Right atrium auricular region (tissue), 2 donors: ENCODE data around the gene MYZAP. TPM values are rescaled to one million over a fixed set of nuclear protein-coding genes. Genes with fewer than 3 reads are reported as not detected.

Experiments
- DNase-seq: peaks from one replicate; pipeline ENCODE4 v3.0.0-alpha.2; 2019; ENCODE audit warnings: low spot score
- H3K27ac ChIP-seq, 2 donors: fragments of 200-600 bp; sonication (generic); 1 replicate in 1 of 2; 2 replicates in 1 of 2; pipeline ENCODE4 v1.5.1; 2016 to 2019
- H3K27me3 ChIP-seq, 2 donors: fragments of 200-600 bp; sonication (generic); one replicate each; pipeline versions ENCODE4 v1.5.1 to v1.6.0; 2017 to 2019
- H3K36me3 ChIP-seq: fragments of 200-600 bp; sonication (generic); one replicate; pipeline ENCODE4 v1.5.1; 2016
- H3K4me1 ChIP-seq, 2 donors: fragments of 200-600 bp; sonication (generic); one replicate each; pipeline versions ENCODE4 v1.5.1 to v1.6.0; 2017 to 2019
- H3K4me3 ChIP-seq, 2 donors: fragments of 200-600 bp; sonication (generic); 1 replicate in 1 of 2; 2 replicates in 1 of 2; pipeline ENCODE4 v1.5.1; 2017 to 2019; ENCODE audit warnings: mild to moderate bottlenecking in 1 of 2, moderate library complexity in 1 of 2
- H3K9me3 ChIP-seq, 2 donors: fragments of 200-600 bp; sonication (generic); one replicate each; pipeline ENCODE4 v1.5.1; 2019
- CTCF ChIP-seq, 2 donors: fragments of 200-600 bp; sonication (generic); IDR thresholded peaks; one replicate each; pipeline ENCODE4 v1.5.1; 2019; ENCODE audit warnings: antibody characterized with exemption in 2 of 2
- total RNA-seq, 2 donors: library from RNA; depleted of rRNA; stranded (reverse); fragments of >200 nt; gene quantifications; one replicate each; pipeline ENCODE4 v1.1.0, GENCODE V29; 2016

Gene MYZAP
- total RNA-seq, 2 donors from 2014 or later, result 305 to 491 TPM

GRCh38 chr15:57548351-57548750 lies 43.4 kb upstream of the MYZAP start:
- no peak for TF ChIP-seq CTCF (IDR thresholded peaks at IDR 0.05)
- H3K27me3 ChIP-seq, result no peaks in the 10 kb centered on the region
- H3K4me3 ChIP-seq, result no peak overlapping the region
- no peaks in the 10 kb centered on the region for H3K36me3 ChIP-seq
- peaks cover 0 to 39% of the 10 kb centered on the region in 2 donors for H3K4me1 ChIP-seq
- no peak for DNase-seq
- H3K9me3 ChIP-seq, result no peaks in the 10 kb centered on the region
- H3K27ac ChIP-seq, result no peak overlapping the region

- Histone ChIP-seq H3K27ac (peak overlapping the region in 1 of 2 donors; percentile 69), H3K4me1 (peaks cover 0 to 44% of the 10 kb centered on the region in 2 donors), H3K9me3 (no peaks in the 10 kb centered on the region), H3K4me3 (no peak overlapping the region), H3K27me3 (no peaks in the 10 kb centered on the region), H3K36me3 (no peaks in the 10 kb centered on the region)
- TF ChIP-seq CTCF (IDR thresholded peaks at IDR 0.05), result no peak
- no peak for DNase-seq
Observed at GRCh38 chr15:57548835-57549234, 42.9 kb upstream of the MYZAP start.

GRCh38 chr15:57549935-57550334 lies 41.8 kb upstream of the MYZAP start:
- no peaks in the 10 kb centered on the region for H3K9me3 ChIP-seq
- H3K27ac ChIP-seq, result peak overlapping the region; percentile 69
- no peak for DNase-seq
- no peak for TF ChIP-seq CTCF (IDR thresholded peaks at IDR 0.05)
- H3K4me3 ChIP-seq, result no peak overlapping the region
- no peaks in the 10 kb centered on the region for H3K27me3 ChIP-seq
- peaks cover 0 to 55% of the 10 kb centered on the region in 2 donors for H3K4me1 ChIP-seq
- H3K36me3 ChIP-seq, result no peaks in the 10 kb centered on the region

GRCh38 chr15:57550640-57551039 lies 41.1 kb upstream of the MYZAP start:
- peak; percentile 80 for DNase-seq
- peaks cover 0 to 62% of the 10 kb centered on the region in 2 donors for H3K4me1 ChIP-seq
- H3K27ac ChIP-seq, result peak overlapping the region; percentile 69
- H3K36me3 ChIP-seq, result no peaks in the 10 kb centered on the region
- H3K9me3 ChIP-seq, result no peaks in the 10 kb centered on the region
- no peaks in the 10 kb centered on the region for H3K27me3 ChIP-seq
- H3K4me3 ChIP-seq, result no peak overlapping the region
- TF ChIP-seq CTCF (IDR thresholded peaks at IDR 0.05), result no peak

GRCh38 chr15:57551715-57552677 lies 39.7 kb upstream of the MYZAP start:
- TF ChIP-seq CTCF (IDR thresholded peaks at IDR 0.05), result no peak
- no peak overlapping the region for H3K4me3 ChIP-seq
- DNase-seq, result no peak
- no peaks in the 10 kb centered on the region for H3K9me3 ChIP-seq
- H3K27ac ChIP-seq, result peak overlapping the region; percentile 69
- H3K4me1 ChIP-seq, result peaks cover 0 to 63% of the 10 kb centered on the region in 2 donors
- no peaks in the 10 kb centered on the region for H3K36me3 ChIP-seq
- H3K27me3 ChIP-seq, result no peaks in the 10 kb centered on the region
